ENCODE results near the gene PRKCI. TPM values are rescaled to one million over a fixed set of nuclear protein-coding genes. Genes with fewer than 3 reads are reported as not detected.

Gene PRKCI
- total and polyA plus RNA-seq, 2 donors (not counting 1 experiment from before 2014, with no cell fraction given) = 1.8 to 11.1 TPM

DNA sequence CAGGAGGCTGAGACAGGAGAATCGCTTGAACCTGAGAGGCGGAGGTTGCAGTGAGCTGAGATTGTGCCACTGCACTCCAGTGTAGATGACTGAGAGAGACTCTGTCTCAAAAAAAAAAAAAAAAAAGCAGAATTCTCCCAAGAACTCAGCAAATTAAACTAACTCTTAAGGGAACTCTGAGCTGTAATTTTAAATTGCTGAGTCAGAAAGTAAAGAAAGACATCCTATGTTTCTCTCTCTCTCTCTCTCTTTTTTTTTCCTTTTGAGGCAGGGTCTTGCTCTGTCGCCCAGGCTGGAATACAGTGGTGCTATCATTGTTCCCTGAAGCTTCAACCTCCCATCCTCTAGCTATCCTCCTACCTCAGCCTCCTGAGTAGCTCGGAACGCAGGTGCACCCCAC, 20.7 kb upstream of the PRKCI start:
- H3K79me2 ChIP-seq (ENCODE audit: control insufficient read depth, insufficient read depth, low read length) = no peaks in the 10 kb centered on the region
- peaks cover 0 to 4% (median 0%) of the 10 kb centered on the region in 3 donors for H3K9me3 ChIP-seq (ENCODE audit: control extremely low read depth in 1 of 3, control insufficient read depth in 2 of 3, insufficient read depth in 1 of 3, low read length in 2 of 3)
- H3K27ac Mint-ChIP-seq = no peak overlapping the region
- H3K27ac ChIP-seq (ENCODE audit: low read length in 2 of 2) = no peak overlapping the region
- H3K4me1 ChIP-seq (ENCODE audit: control insufficient read depth in 2 of 2, insufficient read depth in 2 of 2, low read length in 2 of 2) = no peaks in the 10 kb centered on the region
- H3K4me3 ChIP-seq (ENCODE audit: control extremely low read depth in 1 of 5, extremely low read depth in 1 of 5, insufficient read depth in 1 of 5, low read depth in 2 of 5, low read length in 4 of 5) = no peak overlapping the region
- H3K9ac ChIP-seq (ENCODE audit: low read length) = no peak overlapping the region
- H3K4me2 ChIP-seq (replicated peaks; ENCODE audit: low read depth, low read length, poor library complexity, severe bottlenecking) = no peak overlapping the region
- H3K27me3 ChIP-seq (replicated peaks in 1 of 4; ENCODE audit: control extremely low read depth in 1 of 4, control insufficient read depth in 3 of 4, insufficient read depth in 4 of 4, low read length in 3 of 4) = peaks cover 0 to 15% (median 2%) of the 10 kb centered on the region in 4 experiments
- intact Hi-C loops (cut with micrococcal nuclease) = no loop called here
- ChIA-PET CTCF (interaction anchor here (1.1 kb wide), 1 partner anchor 12 kb away, joined by 5 read pairs; no protein-coding TSS in a partner anchor), POLR2A (no interaction called here)
- H3K27me3 Mint-ChIP-seq = peaks cover 17% of the 10 kb centered on the region
- TF ChIP-seq, protein P1, sequence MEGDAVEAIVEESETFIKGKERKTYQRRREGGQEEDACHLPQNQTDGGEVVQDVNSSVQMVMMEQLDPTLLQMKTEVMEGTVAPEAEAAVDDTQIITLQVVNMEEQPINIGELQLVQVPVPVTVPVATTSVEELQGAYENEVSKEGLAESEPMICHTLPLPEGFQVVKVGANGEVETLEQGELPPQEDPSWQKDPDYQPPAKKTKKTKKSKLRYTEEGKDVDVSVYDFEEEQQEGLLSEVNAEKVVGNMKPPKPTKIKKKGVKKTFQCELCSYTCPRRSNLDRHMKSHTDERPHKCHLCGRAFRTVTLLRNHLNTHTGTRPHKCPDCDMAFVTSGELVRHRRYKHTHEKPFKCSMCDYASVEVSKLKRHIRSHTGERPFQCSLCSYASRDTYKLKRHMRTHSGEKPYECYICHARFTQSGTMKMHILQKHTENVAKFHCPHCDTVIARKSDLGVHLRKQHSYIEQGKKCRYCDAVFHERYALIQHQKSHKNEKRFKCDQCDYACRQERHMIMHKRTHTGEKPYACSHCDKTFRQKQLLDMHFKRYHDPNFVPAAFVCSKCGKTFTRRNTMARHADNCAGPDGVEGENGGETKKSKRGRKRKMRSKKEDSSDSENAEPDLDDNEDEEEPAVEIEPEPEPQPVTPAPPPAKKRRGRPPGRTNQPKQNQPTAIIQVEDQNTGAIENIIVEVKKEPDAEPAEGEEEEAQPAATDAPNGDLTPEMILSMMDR (IDR thresholded peaks at IDR 0.05) = no peak
- TF ChIP-seq EZH2 (IDR thresholded peaks at IDR 0.05; ENCODE audit: borderline replicate concordance, insufficient read depth, low read depth, low read length, poor library complexity, severe bottlenecking) = no peak
- 63% methylated on average over 1 of the region's 5 CpGs for WGBS (ENCODE audit: insufficient coverage)
- no peaks in the 10 kb centered on the region for H3K9me3 Mint-ChIP-seq (ENCODE audit: insufficient read depth)
- no peak overlapping the region for H2AFZ ChIP-seq (ENCODE audit: insufficient read depth, low read depth, low read length, poor library complexity, severe bottlenecking)
- H4K20me1 ChIP-seq (ENCODE audit: control insufficient read depth, insufficient read depth, low read length, poor library complexity, severe bottlenecking) = no peaks in the 10 kb centered on the region
- ATAC-seq (ENCODE audit: low read depth) = no peak
- H3K4me3 Mint-ChIP-seq = no peak overlapping the region
- DNase-seq = no peak
- H3K4me1 Mint-ChIP-seq = no peaks in the 10 kb centered on the region
- H3K36me3 ChIP-seq (replicated peaks in 1 of 2; ENCODE audit: control extremely low read depth in 1 of 2, control insufficient read depth in 1 of 2, extremely low read depth in 1 of 2, insufficient read depth in 2 of 2, low read length in 1 of 2) = no peaks in the 10 kb centered on the region

GRCh38 chr3:170203457-170203856, 18.8 kb upstream of the PRKCI start:
- TF ChIP-seq, protein P1 (IDR thresholded peaks at IDR 0.05) = no peak
- TF ChIP-seq EZH2 (IDR thresholded peaks at IDR 0.05; ENCODE audit: borderline replicate concordance, insufficient read depth, low read depth, low read length, poor library complexity, severe bottlenecking) = no peak
- Histone ChIP-seq H3K79me2 (ENCODE audit: control insufficient read depth, insufficient read depth, low read length) (no peaks in the 10 kb centered on the region), H3K36me3 (replicated peaks in 1 of 2; ENCODE audit: control extremely low read depth in 1 of 2, control insufficient read depth in 1 of 2, extremely low read depth in 1 of 2, insufficient read depth in 2 of 2, low read length in 1 of 2) (no peaks in the 10 kb centered on the region), H3K4me2 (replicated peaks; ENCODE audit: low read depth, low read length, poor library complexity, severe bottlenecking) (no peak overlapping the region), H3K4me1 (ENCODE audit: control insufficient read depth in 2 of 2, insufficient read depth in 2 of 2, low read length in 2 of 2) (no peaks in the 10 kb centered on the region), H2AFZ (ENCODE audit: insufficient read depth, low read depth, low read length, poor library complexity, severe bottlenecking) (no peak overlapping the region), H4K20me1 (ENCODE audit: control insufficient read depth, insufficient read depth, low read length, poor library complexity, severe bottlenecking) (no peaks in the 10 kb centered on the region), H3K9me3 (ENCODE audit: control extremely low read depth in 1 of 3, control insufficient read depth in 2 of 3, insufficient read depth in 1 of 3, low read length in 2 of 3) (peaks cover 0 to 4% (median 0%) of the 10 kb centered on the region in 3 donors), H3K4me3 (ENCODE audit: control extremely low read depth in 1 of 5, extremely low read depth in 1 of 5, insufficient read depth in 1 of 5, low read depth in 2 of 5, low read length in 4 of 5) (no peak overlapping the region), H3K9ac (ENCODE audit: low read length) (no peak overlapping the region), H3K27me3 (replicated peaks in 1 of 4; ENCODE audit: control extremely low read depth in 1 of 4, control insufficient read depth in 3 of 4, insufficient read depth in 4 of 4, low read length in 3 of 4) (peaks cover 0 to 15% (median 2%) of the 10 kb centered on the region in 4 experiments), H3K27ac (ENCODE audit: low read length in 2 of 2) (no peak overlapping the region)
- DNase-seq (no peak), ATAC-seq (ENCODE audit: low read depth) (no peak)
- intact Hi-C loops (cut with micrococcal nuclease) = no loop called here
- H3K4me3 Mint-ChIP-seq = no peak overlapping the region
- H3K27me3 Mint-ChIP-seq = peaks cover 18% of the 10 kb centered on the region
- ChIA-PET CTCF (no interaction called here), POLR2A (no interaction called here)
- H3K9me3 Mint-ChIP-seq (ENCODE audit: insufficient read depth) = no peaks in the 10 kb centered on the region
- no peaks in the 10 kb centered on the region for H3K4me1 Mint-ChIP-seq
- WGBS (ENCODE audit: insufficient coverage) = no CpG with 5 or more reads among the region's 4 CpGs
- H3K27ac Mint-ChIP-seq = no peak overlapping the region
